ENCODE measurements around the gene DEPDC1.

Gene DEPDC1

DNA sequence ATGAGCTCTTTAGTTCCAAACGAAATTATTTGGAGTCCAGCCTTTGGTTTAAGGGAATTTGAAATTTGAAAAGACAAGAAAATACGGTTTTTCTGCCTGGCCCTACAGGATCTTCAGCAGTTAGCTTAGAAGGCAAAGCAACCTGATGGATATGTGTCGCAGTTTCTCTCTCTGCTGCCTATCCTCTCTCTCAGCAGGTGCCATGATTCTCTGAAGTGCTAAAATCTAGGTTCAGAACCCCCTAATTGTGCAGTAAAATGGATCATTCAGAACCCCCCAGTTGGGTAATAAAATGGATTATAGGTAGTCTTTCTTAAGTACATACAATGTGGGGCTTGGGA lies 446 bp upstream of the DEPDC1 start:
- 0 out of 2 replicates have a peak, but pooled peaks have one; percentile 28 for TF ChIP-seq SCRT2 (tag by site-specific recombination; IDR thresholded peaks at IDR 0.05)
- peak; percentile 56 for TF ChIP-seq PRDM10 (tag by site-specific recombination; IDR thresholded peaks at IDR 0.05)
- TF ChIP-seq HOXD13 (CRISPR knock-in tag; IDR thresholded peaks at IDR 0.05; ENCODE audit: borderline replicate concordance), result no peak
- Histone ChIP-seq H3K9me3 (ENCODE audit: control insufficient read depth, insufficient read depth, low read depth, low read length) (no peaks in the 10 kb centered on the region), H3K27ac (ENCODE audit: extremely low read depth, low read depth, low read length) (no peak overlapping the region), H3K4me1 (ENCODE audit: control insufficient read depth, insufficient read depth, low read length) (no peaks in the 10 kb centered on the region), H3K36me3 (ENCODE audit: control insufficient read depth in 2 of 2, insufficient read depth in 1 of 2, low read length in 2 of 2) (peaks cover 9 to 15% of the 10 kb centered on the region in 2 experiments), H3K4me3 (ENCODE audit: low read depth, low read length) (peak overlapping the region; percentile 36)
- CTCF ChIA-PET, result interaction anchor here (0.5 to 1.0 kb wide), 2 partner anchors 17 to 374 kb away, joined by 3 to 5 read pairs; no protein-coding TSS in a partner anchor
- POLR2A ChIA-PET, result interaction anchor here (0.7 to 1.5 kb wide), 6 partner anchors 9 to 1573 kb away, joined by 3 to 4 read pairs (median 3); partner anchors contain the start of genes DNAI4 and MIER1

GRCh38 chr1:68495968-68496679 lies 758 bp downstream of the DEPDC1 start:
- H3K9me3 ChIP-seq (ENCODE audit: control insufficient read depth, insufficient read depth, low read depth, low read length), result no peaks in the 10 kb centered on the region
- H3K27ac ChIP-seq (ENCODE audit: extremely low read depth, low read depth, low read length), result peak overlapping the region; percentile 90

More at GRCh38 chr1:68495968-68496679, 758 bp downstream of the DEPDC1 start:
- peaks cover 15 to 24% of the 10 kb centered on the region in 2 experiments for H3K36me3 ChIP-seq (ENCODE audit: control insufficient read depth in 2 of 2, insufficient read depth in 1 of 2, low read length in 2 of 2)
- CTCF ChIA-PET, result interaction anchor here (0.8 kb wide), 1 partner anchor 53 kb away, joined by 3 read pairs; no protein-coding TSS in a partner anchor
- no peaks in the 10 kb centered on the region for H3K4me1 ChIP-seq (ENCODE audit: control insufficient read depth, insufficient read depth, low read length)
- H3K4me3 ChIP-seq (ENCODE audit: low read depth, low read length), result peak overlapping the region; percentile 89
- POLR2A ChIA-PET, result interaction anchor here (1.2 to 1.5 kb wide), 4 partner anchors 9 to 48 kb away, joined by 3 to 6 read pairs (median 4); no protein-coding TSS in a partner anchor
- TF ChIP-seq ZBTB20 (tag by site-specific recombination; IDR thresholded peaks at IDR 0.05), result peak; percentile 67
- peak; percentile 39; the same call in 1 of the 2 replicates for TF ChIP-seq ZBTB11 (tag by site-specific recombination; conservative IDR thresholded peaks at IDR 0.05; ENCODE audit: low read depth)
- peak; percentile 22; the same call in 1 of the 2 replicates for TF ChIP-seq GLIS2 (tag by site-specific recombination; IDR thresholded peaks at IDR 0.05)
- TF ChIP-seq ZSCAN4 (tag by site-specific recombination; IDR thresholded peaks at IDR 0.05), result no peak
- TF ChIP-seq ZNF335 (tag by site-specific recombination; conservative IDR thresholded peaks at IDR 0.05), result peak; percentile 98
- no peak for TF ChIP-seq ZNF148 (tag by site-specific recombination; IDR thresholded peaks at IDR 0.05; ENCODE audit: borderline replicate concordance)

Data from HEK293 (cell line).